Right renal pelvis (tissue), 4 donors: ENCODE data around the gene SNRK. TPM values are rescaled to one million over a fixed set of nuclear protein-coding genes. Genes with fewer than 3 reads are reported as not detected.
"Not testable (repeated sequence)": the region's sequence is repeated elsewhere in the genome, so short reads cannot be mapped to it uniquely, and the experiment has no call there.

Source experiments
- DNase-seq, 4 donors: peaks; one replicate each; pipeline ENCODE4 v3.0.0-alpha.2; 2013; ENCODE audit warnings: low read depth in 4 of 4, low spot score in 3 of 4, missing footprints in 1 of 4
- polyA plus RNA-seq, 4 donors: library from polyadenylated mRNA; unstranded; fragments of 120-200 nt; gene quantifications; one replicate each; pipeline ENCODE4 v1.2.1, GENCODE V29; 2013; ENCODE audit not compliant: insufficient read length in 4 of 4

SNRK gene
- polyA plus RNA-seq, 4 donors, result 50.8 to 61.8 (median 57.5) TPM

DNA sequence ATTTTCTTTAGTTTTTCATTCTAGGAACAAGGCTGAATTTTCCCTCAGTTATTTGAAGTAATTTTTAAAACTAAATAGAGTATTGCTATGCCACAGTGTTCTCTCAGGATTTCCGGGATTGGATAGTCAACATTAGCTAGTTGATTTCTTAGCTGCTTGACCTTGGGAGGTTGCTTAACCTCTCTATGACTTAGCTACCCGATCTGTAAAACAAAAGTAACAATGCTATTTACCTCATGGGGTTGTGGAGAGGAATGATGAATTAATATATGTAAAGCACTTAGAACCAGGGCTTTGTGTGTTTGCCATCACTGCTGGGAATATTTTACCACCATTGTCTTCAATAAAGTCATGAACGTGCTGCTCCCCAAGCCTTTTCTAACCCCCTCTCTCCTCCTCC lies 57.5 kb downstream of the SNRK start:
- no peak for DNase-seq

- no peak for DNase-seq
Measured at GRCh38 chr3:43344520-43344919, 58.2 kb downstream of the SNRK start.

- DNase-seq, result no peak
Measured at GRCh38 chr3:43345246-43345645, 58.9 kb downstream of the SNRK start.

DNA sequence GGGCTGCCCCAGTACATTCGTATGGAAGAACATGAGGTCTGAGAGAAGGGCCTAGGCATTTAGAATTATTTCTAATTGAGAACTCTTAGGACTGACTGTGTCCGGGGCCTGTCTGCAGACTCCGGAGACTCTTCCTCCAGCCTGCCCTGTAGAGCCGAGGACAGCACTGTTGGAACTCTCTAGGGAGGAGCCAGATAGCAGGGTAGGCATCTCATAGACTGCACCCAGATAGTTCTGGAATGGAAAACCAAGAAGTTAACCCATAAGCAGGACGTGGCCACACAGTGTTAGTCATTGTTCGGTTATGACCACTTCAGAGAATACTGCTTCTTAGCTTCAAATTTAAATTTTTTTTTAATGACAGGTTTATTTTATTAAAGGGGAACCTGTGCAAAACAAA lies 59.5 kb downstream of the SNRK start:
- no peak for DNase-seq

GRCh38 chr3:43346978-43347749 lies 60.8 kb downstream of the SNRK start:
- DNase-seq, result no peak

DNA sequence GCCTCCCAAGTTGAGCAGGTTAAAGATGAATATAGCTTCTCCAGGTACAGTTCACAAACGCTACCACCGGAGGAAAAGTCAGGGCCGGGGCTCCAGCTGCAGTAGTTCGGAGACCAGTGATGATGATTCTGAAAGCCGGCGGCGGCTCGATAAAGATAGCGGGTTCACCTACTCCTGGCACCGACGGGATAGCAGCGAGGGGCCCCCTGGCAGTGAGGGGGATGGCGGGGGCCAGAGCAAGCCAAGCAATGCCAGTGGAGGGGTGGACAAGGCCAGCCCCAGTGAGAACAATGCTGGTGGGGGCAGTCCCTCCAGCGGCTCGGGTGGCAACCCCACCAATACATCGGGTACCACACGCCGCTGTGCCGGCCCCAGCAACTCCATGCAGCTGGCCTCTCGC lies 61.4 kb downstream of the SNRK start:
- no peak for DNase-seq

DNA sequence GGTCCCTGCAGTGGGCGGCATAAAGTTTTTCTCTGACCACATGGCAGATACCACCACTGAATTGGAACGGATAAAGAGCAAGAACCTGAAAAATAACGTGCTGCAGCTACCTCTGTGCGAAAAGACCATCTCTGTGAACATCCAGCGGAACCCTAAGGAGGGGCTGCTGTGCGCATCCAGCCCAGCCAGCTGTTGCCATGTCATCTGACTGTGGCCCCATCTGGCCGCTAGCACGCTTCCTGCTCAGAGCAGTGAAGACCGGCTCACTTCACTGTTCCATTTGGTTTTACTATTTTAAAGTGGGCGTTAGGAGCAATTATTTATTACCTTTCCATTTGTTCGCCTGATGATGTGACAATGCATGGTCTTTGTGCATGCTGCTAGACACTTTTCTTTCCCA lies 62.0 kb downstream of the SNRK start:
- no peak for DNase-seq

DNA sequence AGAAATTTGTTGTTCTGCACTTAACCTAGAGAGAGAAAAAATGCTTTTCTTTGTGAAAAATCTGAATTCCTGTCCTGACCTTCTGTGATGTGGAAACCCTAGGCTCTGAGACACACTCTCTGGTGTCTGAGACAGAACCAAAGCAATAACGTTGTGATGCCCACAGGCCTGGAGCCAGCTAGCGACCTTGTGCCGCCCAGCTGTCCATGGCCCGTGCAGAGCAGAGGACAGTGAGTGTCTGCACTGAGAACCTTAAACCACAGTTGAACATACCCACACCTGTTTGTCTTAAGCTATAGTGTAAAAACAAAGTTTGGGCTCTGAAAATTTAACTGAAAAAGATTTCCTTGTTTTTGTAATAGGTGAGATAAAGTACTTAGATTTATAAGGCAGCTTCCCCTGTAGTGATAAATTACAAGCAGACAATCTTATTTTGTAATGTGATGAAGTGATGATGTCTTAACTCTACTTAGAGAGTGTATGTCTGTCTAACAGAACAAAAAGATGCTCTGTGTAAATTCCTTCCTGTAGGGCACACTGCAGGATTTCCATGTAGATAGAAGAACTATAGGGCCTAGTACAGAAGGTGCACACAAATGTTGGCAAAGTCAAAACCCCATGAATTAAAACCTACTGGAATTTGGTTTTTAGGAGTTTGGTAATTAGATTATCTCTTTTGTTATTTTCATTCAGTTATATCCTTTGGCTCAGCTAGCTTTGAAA lies 62.7 kb downstream of the SNRK start:
- DNase-seq, result no peak

DNA sequence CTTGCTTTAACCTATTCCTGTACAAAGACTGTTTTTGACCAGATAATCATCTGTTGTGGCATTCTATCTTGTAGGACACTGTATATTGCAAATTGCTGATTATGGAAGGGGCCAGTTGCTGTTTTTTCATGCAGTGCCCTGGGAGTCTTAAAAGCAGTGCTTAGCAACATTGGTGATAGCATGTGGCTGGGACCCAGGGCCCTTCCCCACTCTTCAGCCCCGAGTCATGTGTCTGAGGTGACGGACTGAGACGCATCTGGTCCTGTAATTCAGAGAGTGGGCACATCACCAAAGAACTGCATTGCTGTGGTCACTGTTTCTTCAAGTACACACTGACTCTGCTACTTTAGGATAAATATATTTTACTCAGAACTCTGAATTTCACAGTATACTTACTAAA lies 63.4 kb downstream of the SNRK start:
- DNase-seq, result no peak

GRCh38 chr3:43353393-43353792 lies 67.1 kb downstream of the SNRK start:
- DNase-seq, result no peak

DNA sequence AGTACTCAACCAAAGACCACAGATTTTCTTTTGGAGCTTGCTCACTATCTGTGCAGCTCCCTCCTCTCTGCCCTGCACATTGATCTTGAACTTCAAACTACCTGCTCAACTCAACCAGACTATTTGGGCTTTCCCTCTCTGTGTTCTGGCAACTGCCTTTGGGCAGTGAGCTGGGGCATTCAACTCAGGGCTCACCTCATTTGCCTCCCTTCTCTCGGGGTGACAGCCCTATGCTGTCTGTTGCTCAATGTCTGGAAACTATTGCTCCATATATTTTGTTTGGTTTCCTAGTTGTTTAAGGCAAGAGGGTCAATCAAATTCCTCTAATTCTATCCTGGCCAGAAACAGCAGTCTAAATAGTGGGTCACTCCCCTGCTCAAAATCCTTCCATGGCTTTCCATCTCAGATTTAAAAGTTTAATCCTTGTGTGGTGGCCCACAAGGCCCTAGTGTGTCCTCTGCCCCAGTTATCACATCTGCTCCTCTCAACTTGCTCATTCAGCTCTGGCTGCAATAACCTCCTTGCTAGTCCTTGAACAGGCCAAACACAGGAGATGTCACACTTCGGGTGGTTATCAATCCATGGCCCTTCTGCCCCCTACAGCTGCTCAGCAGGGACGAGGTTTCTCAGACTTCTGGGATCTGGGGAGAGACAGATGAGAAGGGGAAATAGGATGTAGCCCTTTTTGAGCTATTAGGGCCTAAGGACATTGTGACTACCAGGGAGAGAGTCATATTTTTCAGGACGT lies 67.8 kb downstream of the SNRK start:
- DNase-seq, result no peak

GRCh38 chr3:43356033-43356432 lies 69.7 kb downstream of the SNRK start:
- DNase-seq, result not testable (repeated sequence)

DNA sequence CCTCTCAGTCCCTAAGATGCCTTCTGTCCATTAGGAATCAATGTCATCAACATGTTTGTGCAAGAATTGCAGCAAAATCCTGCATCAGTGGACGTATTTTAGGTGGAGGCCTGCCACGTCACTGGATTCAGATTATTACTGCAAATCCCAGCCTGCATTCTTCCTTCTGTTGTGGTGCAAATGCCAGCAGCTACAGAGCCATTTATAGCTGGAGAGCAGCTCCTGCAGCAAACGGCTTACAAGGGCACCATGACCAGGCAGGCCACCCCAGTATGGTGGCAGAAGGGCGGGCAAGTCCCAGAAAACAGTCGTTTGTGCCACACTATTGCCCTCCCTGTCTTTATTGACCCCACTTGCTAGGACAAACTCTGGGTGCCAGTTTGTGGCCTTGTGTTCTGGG lies 74.7 kb downstream of the SNRK start:
- no peak for DNase-seq

DNA sequence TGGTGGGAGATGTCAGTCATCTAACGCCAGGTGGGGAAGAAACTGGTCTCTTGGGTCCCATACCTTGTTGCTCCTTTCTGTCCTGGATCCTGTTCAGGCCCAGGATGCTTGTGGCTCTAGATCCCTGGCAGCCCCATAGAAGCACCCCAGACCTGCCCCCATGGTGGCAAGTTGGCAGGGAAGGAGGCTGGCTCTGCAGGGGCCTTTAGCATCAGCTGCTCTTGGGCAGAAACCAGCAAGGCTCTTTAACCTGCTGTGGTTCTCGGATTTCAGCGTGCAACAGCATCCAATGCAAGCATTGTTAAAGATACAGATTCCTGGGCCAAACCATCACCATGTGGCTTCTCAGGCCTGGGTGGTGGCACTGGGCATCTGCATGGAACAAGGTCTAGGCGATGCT lies 75.8 kb downstream of the SNRK start:
- DNase-seq, result no peak

- no peak for DNase-seq
Measured at GRCh38 chr3:43362961-43363360, 76.6 kb downstream of the SNRK start.

- no peak for DNase-seq
Measured at GRCh38 chr3:43363621-43364266, 77.4 kb downstream of the SNRK start.

- DNase-seq, result no peak
Measured at GRCh38 chr3:43364494-43364893, 78.2 kb downstream of the SNRK start.

DNA sequence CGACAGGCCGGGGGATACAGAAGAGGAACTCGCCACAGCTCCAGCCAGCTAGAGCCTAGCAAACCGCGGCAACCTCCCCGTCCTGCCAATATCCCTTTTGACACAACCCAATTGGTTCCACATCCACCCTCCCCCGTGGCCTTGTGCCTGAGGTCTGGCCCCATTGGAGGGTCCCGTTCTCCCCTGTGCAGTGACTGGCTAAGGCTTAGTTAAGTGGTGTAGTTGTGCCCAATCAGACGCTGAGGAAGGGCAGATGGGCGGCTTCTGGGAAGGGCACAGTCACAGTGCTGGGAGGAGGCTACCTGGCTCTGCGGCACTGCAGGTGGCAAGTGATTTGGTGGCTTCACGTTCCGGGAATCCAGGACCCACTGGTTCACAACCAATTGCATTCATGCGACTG lies 78.6 kb downstream of the SNRK start:
- no peak for DNase-seq

GRCh38 chr3:43365601-43366305 lies 79.4 kb downstream of the SNRK start:
- no peak for DNase-seq

- no peak for DNase-seq
Measured at GRCh38 chr3:43366481-43366880, 80.1 kb downstream of the SNRK start.
